Activated effector memory CD4-positive, alpha-beta T cell treated with Interleukin-2 at 50 U/mL for 16 hours (primary cell): Measurements from ENCODE around the gene CARHSP1.
"Not testable (repeated sequence)": the region's sequence is repeated elsewhere in the genome, so short reads cannot be mapped to it uniquely, and the experiment has no call there.

Experiments
- DNase-seq: peaks from one replicate; pipeline ENCODE4 v3.0.0-alpha.2; 2020

Gene CARHSP1

GRCh38 chr16:8892101-8892575 is 23.3 kb upstream of the CARHSP1 start:
- no peak for DNase-seq

- DNase-seq = no peak
Measured at GRCh38 chr16:8890549-8890921, 21.7 kb upstream of the CARHSP1 start.

GRCh38 chr16:8889893-8890548 is 21.2 kb upstream of the CARHSP1 start:
- DNase-seq = no peak

GRCh38 chr16:8888951-8889892 is 20.4 kb upstream of the CARHSP1 start:
- DNase-seq = no peak

- DNase-seq = no peak
Measured at GRCh38 chr16:8887952-8888560, 19.2 kb upstream of the CARHSP1 start.

GRCh38 chr16:8887431-8887765 is 18.6 kb upstream of the CARHSP1 start:
- no peak for DNase-seq

GRCh38 chr16:8886593-8887430 is 18.0 kb upstream of the CARHSP1 start:
- DNase-seq = no peak

- no peak for DNase-seq
Measured at GRCh38 chr16:8885674-8886592, 17.1 kb upstream of the CARHSP1 start.

GRCh38 chr16:8882725-8883377 is 14.0 kb upstream of the CARHSP1 start:
- DNase-seq = no peak

- no peak for DNase-seq
Measured at GRCh38 chr16:8882041-8882617, 13.3 kb upstream of the CARHSP1 start, which contains the start of gene LITAFD. Gene LITAFD (plus strand): TSS chr16:8882351. CDS start chr16:8884356, 2,005 bp downstream.

- DNase-seq = no peak
Measured at GRCh38 chr16:8880839-8881510, 12.2 kb upstream of the CARHSP1 start.

GRCh38 chr16:8878523-8878911 is 9.7 kb upstream of the CARHSP1 start:
- DNase-seq = no peak

- no peak for DNase-seq
Measured at GRCh38 chr16:8877894-8878522, 9.2 kb upstream of the CARHSP1 start.

GRCh38 chr16:8875317-8875716 is 6.5 kb upstream of the CARHSP1 start:
- DNase-seq = not testable (repeated sequence)

GRCh38 chr16:8874388-8874787 is 5.6 kb upstream of the CARHSP1 start:
- no peak for DNase-seq

GRCh38 chr16:8873866-8874195 is 5.0 kb upstream of the CARHSP1 start:
- not testable (repeated sequence) for DNase-seq

GRCh38 chr16:8872967-8873865 is 4.4 kb upstream of the CARHSP1 start:
- no peak for DNase-seq

- DNase-seq = no peak
Measured at GRCh38 chr16:8872071-8872470, 3.3 kb upstream of the CARHSP1 start.

GRCh38 chr16:8869988-8870241 is 1.1 kb upstream of the CARHSP1 start:
- not testable (repeated sequence) for DNase-seq
